HCT116 (cell line): ENCODE measurements around the gene CEMIP2.

Source experiments
- CEBPB ChIP-seq: IDR thresholded peaks from 2 replicates; pipeline ENCODE4 v1.6.1; 2012; ENCODE audit warnings: low read depth
- CTCF ChIP-seq, 3 experiments: fragments of 200-600 bp in 1 of 3; sonication (generic) in 1 of 3; IDR thresholded peaks in 2 of 3; conservative IDR thresholded peaks in 1 of 3; 2 replicates each; pipeline ENCODE4 v1.5.1; 2012 to 2017; ENCODE audit warnings: low read depth in 2 of 3, low read length in 2 of 3, antibody characterized with exemption in 1 of 3, borderline replicate concordance in 1 of 3, control low read depth in 1 of 3, mild to moderate bottlenecking in 1 of 3, mixed read lengths in 1 of 3, mixed run types in 1 of 3, moderate library complexity in 1 of 3; ENCODE audit not compliant: insufficient read depth in 1 of 3
- EGR1 ChIP-seq: IDR thresholded peaks from 2 replicates; pipeline ENCODE4 v1.6.1; 2012; ENCODE audit warnings: low read depth
- ELF1 ChIP-seq: IDR thresholded peaks from 2 replicates; pipeline ENCODE4 v1.6.1; 2012; ENCODE audit warnings: low read depth, borderline replicate concordance
- EZH2 ChIP-seq: fragments of 200-600 bp; sonication (generic); IDR thresholded peaks from 2 replicates; pipeline ENCODE4 v1.6.1; 2017; ENCODE audit warnings: antibody characterized with exemption, mixed run types
- EZH2phosphoT487 ChIP-seq: fragments of 200-600 bp; IDR thresholded peaks from 2 replicates; pipeline ENCODE4 v1.6.1; 2018; ENCODE audit warnings: antibody characterized with exemption, borderline replicate concordance
- MAX ChIP-seq: IDR thresholded peaks from 2 replicates; pipeline ENCODE4 v1.6.1; 2012
- POLR2A ChIP-seq: IDR thresholded peaks from 2 replicates; pipeline ENCODE4 v1.7.0; 2011; ENCODE audit warnings: borderline replicate concordance; ENCODE audit not compliant: insufficient read depth, insufficient read length; ENCODE audit errors: extremely low read depth
- POLR2AphosphoS5 ChIP-seq: IDR thresholded peaks from 2 replicates; pipeline ENCODE4 v1.6.1; 2011; ENCODE audit warnings: mild to moderate bottlenecking, low read depth, low read length, moderate library complexity
- SP1 ChIP-seq: IDR thresholded peaks from 2 replicates; pipeline ENCODE4 v1.6.1; 2012; ENCODE audit warnings: low read depth
- YY1 ChIP-seq: IDR thresholded peaks from 2 replicates; pipeline ENCODE4 v1.6.1; 2011; ENCODE audit warnings: low read length, low read depth, moderate library complexity, mild to moderate bottlenecking; ENCODE audit not compliant: insufficient replicate concordance; ENCODE audit errors: extremely low read depth
- ZBTB33 ChIP-seq: IDR thresholded peaks from 2 replicates; pipeline ENCODE4 v1.6.1; 2011; ENCODE audit warnings: mild to moderate bottlenecking, low read length, moderate library complexity; ENCODE audit not compliant: insufficient replicate concordance; ENCODE audit errors: extremely low read depth
- ZNF274 ChIP-seq: fragments of 200-500 bp; sonication (Bioruptor generic); IDR thresholded peaks from 2 replicates; pipeline ENCODE4 v1.6.1; 2014; ENCODE audit warnings: mild to moderate bottlenecking, low read depth, low read length, inconsistent platforms

- TF ChIP-seq CTCF (IDR thresholded peaks at IDR 0.05 in 2 of 3, conservative IDR thresholded peaks at IDR 0.05 in 1 of 3; ENCODE audit: borderline replicate concordance in 1 of 3, insufficient read depth in 1 of 3, low read depth in 2 of 3, low read length in 2 of 3) (no peak), EZH2 (no peak), POLR2AphosphoS5 (no peak), EGR1 (no peak), MAX (no peak), POLR2A (no peak), ELF1 (no peak), ZNF274 (no peak), ZBTB33 (no peak), SP1 (no peak), CEBPB (no peak), EZH2phosphoT487 (no peak), YY1 (no peak)
Observed at GRCh38 chr9:71778085-71778484, 9.8 kb upstream of the CEMIP2 start.
